HepG2 (cell line): Measurements from ENCODE around the gene LARP1B. TPM values are rescaled to one million over a fixed set of nuclear protein-coding genes. Genes with fewer than 3 reads are reported as not detected.

Experiments used
- ATAC-seq: fragments of 200-7000 bp; cut with Tn5 transposase; 3 replicates; pipeline ENCODE4 v1.9.1; 2020; ENCODE audit warnings: mild to moderate bottlenecking, moderate library complexity
- BruUV-seq: library from RNA; stranded (reverse); fragments of 400-500 nt; replicated peaks from 2 replicates; lab custom pipeline; 2021; lab: Mats Ljungman, UMichigan
- CTCF ChIA-PET: fragments of 300-600 bp; formaldehyde crosslinking; extraction: SDS; loops from one replicate; lab custom pipeline; 2021; ENCODE audit warnings: low total read pairs, inconsistent platforms, low intra/inter-chr PET ratio; lab: Yijun Ruan, JAX
- POLR2A ChIA-PET: fragments of 350-600 bp; sonication (Branson Sonifier 250); formaldehyde crosslinking; loops from one replicate; lab custom pipeline; 2020; ENCODE audit warnings: antibody characterized with exemption, inconsistent platforms; lab: Yijun Ruan, JAX
- DNase-seq: peaks from one replicate; pipeline ENCODE4 v3.0.0-alpha.2; 2015; ENCODE audit warnings: low spot score
- FAIRE-seq: peaks from 3 replicates; lab custom pipeline; 2011; peaks lifted over from hg19 to GRCh38; lab: Jason Lieb, UNC
- H2AFZ ChIP-seq: one replicate; pipeline ENCODE4 v1.6.1; 2011; ENCODE audit warnings: low read length, inconsistent platforms
- H3K27ac ChIP-seq: fragments of 300-600 bp; 3 replicates; pipeline ENCODE4 v1.8.0; 2011; ENCODE audit warnings: mixed run types, mild to moderate bottlenecking, mixed read lengths, low read length, inconsistent platforms; ENCODE audit not compliant: insufficient read depth; ENCODE audit errors: extremely low read length
- H3K27me3 ChIP-seq, 2 experiments: fragments of 200-600 bp in 1 of 2; 2 replicates in 1 of 2; 3 replicates in 1 of 2; pipeline versions ENCODE4 v1.6.0 to v1.8.0; 2011; ENCODE audit warnings: low read length in 2 of 2, mild to moderate bottlenecking in 2 of 2, moderate library complexity in 2 of 2, inconsistent platforms in 1 of 2; ENCODE audit not compliant: insufficient read depth in 2 of 2, control insufficient read depth in 1 of 2
- H3K36me3 ChIP-seq, 2 experiments: fragments of 200-600 bp in 1 of 2; replicated peaks in 1 of 2; 2 replicates in 1 of 2; 3 replicates in 1 of 2; pipeline versions ENCODE4 v1.5.1 to v1.8.0; 2011; ENCODE audit warnings: low read length in 2 of 2, inconsistent platforms in 1 of 2; ENCODE audit not compliant: insufficient read depth in 2 of 2, control insufficient read depth in 1 of 2
- H3K4me1 ChIP-seq: 2 replicates; pipeline ENCODE4 v1.5.1; 2012; ENCODE audit warnings: low read length, inconsistent platforms; ENCODE audit not compliant: insufficient read depth
- H3K4me2 ChIP-seq: 2 replicates; pipeline ENCODE4 v1.6.0; 2011; ENCODE audit warnings: low read depth, low read length, inconsistent platforms
- H3K4me3 ChIP-seq, 3 experiments: fragments of 200-600 bp in 1 of 3; sonication (generic), shearing (Covaris generic) in 1 of 3; replicated peaks in 1 of 3; 2 replicates each; pipeline ENCODE4 v1.5.1; 2011 to 2016; ENCODE audit warnings: low read length in 3 of 3, inconsistent platforms in 2 of 3, low read depth in 2 of 3, mild to moderate bottlenecking in 2 of 3, control low read depth in 1 of 3, mixed read lengths in 1 of 3; ENCODE audit not compliant: insufficient read depth in 1 of 3
- H3K79me2 ChIP-seq: one replicate; pipeline ENCODE4 v1.6.1; 2011; ENCODE audit warnings: low read length, inconsistent platforms; ENCODE audit not compliant: insufficient read depth
- H3K9ac ChIP-seq: 2 replicates; pipeline ENCODE4 v1.6.0; 2011; ENCODE audit warnings: mild to moderate bottlenecking, low read depth, low read length, inconsistent platforms; ENCODE audit not compliant: insufficient read depth
- H3K9me3 ChIP-seq: 2 replicates; pipeline ENCODE4 v1.5.1; 2012; ENCODE audit warnings: mild to moderate bottlenecking, low read length
- H4K20me1 ChIP-seq: 2 replicates; pipeline ENCODE4 v1.6.0; 2011; ENCODE audit warnings: inconsistent platforms, mild to moderate bottlenecking, low read length, moderate library complexity; ENCODE audit not compliant: insufficient read depth
- CENPX ChIP-seq: sonication (generic); formaldehyde crosslinking; IDR thresholded peaks from 2 replicates; pipeline ENCODE4 v1.9.0; 2021; ENCODE audit warnings: mild to moderate bottlenecking, missing genetic modification reagents, moderate library complexity
- FOXO1 ChIP-seq: sonication (generic); formaldehyde crosslinking; IDR thresholded peaks from 2 replicates; pipeline ENCODE4 v1.4.0; 2020; ENCODE audit warnings: missing genetic modification reagents
- HMG20A ChIP-seq: IDR thresholded peaks from 2 replicates; pipeline ENCODE4 v1.6.1; 2016; ENCODE audit warnings: borderline replicate concordance
- RAD21 ChIP-seq: fragments of 450-650 bp; formaldehyde crosslinking; IDR thresholded peaks from 2 replicates; pipeline ENCODE4 v1.5.0; 2020; ENCODE audit warnings: mild to moderate bottlenecking
- SMAD3 ChIP-seq: sonication (generic); formaldehyde crosslinking; IDR thresholded peaks from 2 replicates; pipeline ENCODE4 v1.4.0; 2020; ENCODE audit warnings: missing genetic modification reagents
- SOX13 ChIP-seq, 3 experiments: fragments of 450-650 bp in 1 of 3; sonication (generic) in 1 of 3; formaldehyde crosslinking in 1 of 3; IDR thresholded peaks in 2 of 3; conservative IDR thresholded peaks in 1 of 3; 2 replicates each; pipeline versions ENCODE4 v1.5.0 to v1.6.1; 2016 to 2020; ENCODE audit warnings: antibody characterized with exemption in 1 of 3, mild to moderate bottlenecking in 1 of 3, missing compliant biosample characterization in 1 of 3, missing genetic modification reagents in 1 of 3, moderate library complexity in 1 of 3
- SP4 ChIP-seq: sonication (generic); formaldehyde crosslinking; IDR thresholded peaks from 2 replicates; pipeline ENCODE4 v1.8.1; 2023; ENCODE audit warnings: mild to moderate bottlenecking, missing genetic modification reagents
- ZBTB1 ChIP-seq: sonication (generic); formaldehyde crosslinking; IDR thresholded peaks from 2 replicates; pipeline ENCODE4 v1.4.0; 2020; ENCODE audit warnings: missing genetic modification reagents, borderline replicate concordance
- ZBTB7B ChIP-seq: sonication (generic); formaldehyde crosslinking; IDR thresholded peaks from 2 replicates; pipeline ENCODE4 v1.4.0; 2020; ENCODE audit warnings: missing genetic modification reagents
- ZMYM2 ChIP-seq: sonication (generic); formaldehyde crosslinking; IDR thresholded peaks from 2 replicates; pipeline ENCODE4 v1.8.0; 2022; ENCODE audit warnings: mild to moderate bottlenecking, missing genetic modification reagents
- ZNF10 ChIP-seq: sonication (generic); formaldehyde crosslinking; IDR thresholded peaks from 2 replicates; pipeline ENCODE4 v1.4.0; 2020; ENCODE audit warnings: mild to moderate bottlenecking, low read depth, missing genetic modification reagents, borderline replicate concordance
- ZNF138 ChIP-seq: sonication (generic); formaldehyde crosslinking; IDR thresholded peaks from 2 replicates; pipeline ENCODE4 v1.5.0; 2020; ENCODE audit warnings: mild to moderate bottlenecking, low read depth, missing genetic modification reagents
- ZNF230 ChIP-seq: sonication (generic); formaldehyde crosslinking; IDR thresholded peaks from 2 replicates; pipeline ENCODE4 v1.4.0; 2020; ENCODE audit warnings: mild to moderate bottlenecking, missing genetic modification reagents
- ZNF720 ChIP-seq: sonication (generic); formaldehyde crosslinking; IDR thresholded peaks from 2 replicates; pipeline ENCODE4 v1.4.0; 2020; ENCODE audit warnings: missing genetic modification reagents
- WGBS: methylation state at CpG from one replicate; pipeline ENCODE4 v1.1.6; 2017; ENCODE audit warnings: low lambda C conversion rate; 5-methylcytosine and 5-hydroxymethylcytosine counted together
- in situ Hi-C: cut with HindIII; loops from 2 replicates; pipeline ENCODE4 v1.10.0; 2017; ENCODE audit warnings: low pct_unique_long_range_greater_than_20kb; ENCODE audit not compliant: extremely low pct_ligation_motif_present
- intact Hi-C: fragments of 100-400 bp; cut with micrococcal nuclease; formaldehyde crosslinking; loops from one replicate; pipeline ENCODE4 v1.10.0; 2022; ENCODE audit not compliant: unreplicated experiment
- polyA plus RNA-seq, 8 experiments: library from polyadenylated mRNA; depleted of rRNA in 3 of 8; stranded (reverse) in 7 of 8; unstranded in 1 of 8; fragments of >200 nt; fragmentation: Illumina TruSeq in 4 of 8; extraction: Trizol in 4 of 8; gene quantifications; 2 replicates each; pipeline versions ENCODE4 v1.2.1 to v1.2.3, GENCODE V29; 2011 to 2016; ENCODE audit warnings: low read depth in 4 of 8, missing spikeins in 1 of 8, mixed read lengths in 1 of 8; ENCODE audit not compliant: insufficient read depth in 1 of 8
- total RNA-seq, 5 experiments: library from RNA; depleted of rRNA; stranded (reverse); fragments of >200 nt; fragmentation: Illumina TruSeq; extraction: Trizol; gene quantifications; 2 replicates each; pipeline ENCODE4 v1.2.3, GENCODE V29; 2016; ENCODE audit warnings: low read depth in 1 of 5
- TF ChIP-seq, protein P1 (sequence below): sonication (generic); formaldehyde crosslinking; IDR thresholded peaks from 2 replicates; pipeline ENCODE4 v1.8.1; 2023; ENCODE audit warnings: mild to moderate bottlenecking, missing genetic modification reagents, borderline replicate concordance

LARP1B gene
- total and polyA plus RNA-seq, 2 of the 13 experiments (the other 11 are each of a cell fraction or from before 2014, with no cell fraction given), result 19.2 to 52.7 TPM

DNA sequence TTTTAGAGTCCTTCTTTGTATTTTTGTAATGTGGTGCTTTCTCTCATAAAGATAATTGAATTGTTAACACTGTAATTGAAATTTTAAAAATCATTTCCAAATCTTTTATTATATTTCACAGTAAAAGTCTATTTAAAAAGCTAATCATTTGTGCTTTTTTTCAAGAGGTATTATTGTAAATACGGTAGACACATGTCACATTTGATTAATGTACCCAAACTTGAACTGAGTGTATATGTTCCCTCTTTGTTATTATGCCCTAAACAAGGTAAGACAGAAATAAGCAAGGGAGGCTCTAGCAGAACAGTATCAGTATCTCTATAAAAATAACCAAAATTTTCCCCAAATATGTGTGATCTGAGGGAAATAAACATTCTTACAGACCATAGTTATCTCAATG lies 21.5 kb upstream of the LARP1B start:
- ChIA-PET POLR2A (no interaction called here), CTCF (no interaction called here)
- WGBS, result 90% methylated on average over 1 of the region's 1 CpG
- no peak for ATAC-seq
- Histone ChIP-seq H3K36me3 (no peaks in the 10 kb centered on the region), H3K9me3 (no peaks in the 10 kb centered on the region), H3K27me3 (no peaks in the 10 kb centered on the region), H4K20me1 (no peaks in the 10 kb centered on the region), H2AFZ (no peak overlapping the region), H3K4me1 (no peaks in the 10 kb centered on the region), H3K27ac (no peak overlapping the region), H3K79me2 (no peaks in the 10 kb centered on the region), H3K4me2 (no peak overlapping the region), H3K4me3 (no peak overlapping the region), H3K9ac (no peak overlapping the region)
- DNase-seq, result no peak
- in situ Hi-C loops, result no loop called here
- FAIRE-seq, result no peak
- TF ChIP-seq SP4 (CRISPR knock-in tag) (no peak), RAD21 (no peak), ZNF10 (no peak), ZNF230 (CRISPR knock-in tag) (no peak), CENPX (no peak), ZBTB7B (CRISPR knock-in tag) (no peak), SOX13 (IDR thresholded peaks at IDR 0.05) (no peak), SOX13 (CRISPR knock-in tag; conservative IDR thresholded peaks at IDR 0.05 in 1 of 2, IDR thresholded peaks at IDR 0.05 in 1 of 2) (no peak), ZMYM2 (CRISPR knock-in tag) (no peak), SMAD3 (CRISPR knock-in tag) (no peak), FOXO1 (CRISPR knock-in tag) (no peak), ZNF720 (no peak), ZBTB1 (CRISPR knock-in tag) (no peak), ZNF138 (CRISPR knock-in tag) (no peak), HMG20A (CRISPR knock-in tag) (no peak)
- TF ChIP-seq, protein P1, sequence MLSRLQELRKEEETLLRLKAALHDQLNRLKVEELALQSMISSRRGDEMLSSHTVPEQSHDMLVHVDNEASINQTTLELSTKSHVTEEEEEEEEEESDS, result no peak
- intact Hi-C loops, result no loop called here
- no TSS peak for BruUV-seq
